ENCODE results near the gene IGF1. TPM values are rescaled to one million over a fixed set of nuclear protein-coding genes. Genes with fewer than 3 reads are reported as not detected.

IGF1 gene
- total and polyA plus RNA-seq, 9 of the 15 experiments (the other 6 are each of a cell fraction or from before 2014, with no cell fraction given), result 3.7 to 13.9 (median 4.5) TPM

DNA sequence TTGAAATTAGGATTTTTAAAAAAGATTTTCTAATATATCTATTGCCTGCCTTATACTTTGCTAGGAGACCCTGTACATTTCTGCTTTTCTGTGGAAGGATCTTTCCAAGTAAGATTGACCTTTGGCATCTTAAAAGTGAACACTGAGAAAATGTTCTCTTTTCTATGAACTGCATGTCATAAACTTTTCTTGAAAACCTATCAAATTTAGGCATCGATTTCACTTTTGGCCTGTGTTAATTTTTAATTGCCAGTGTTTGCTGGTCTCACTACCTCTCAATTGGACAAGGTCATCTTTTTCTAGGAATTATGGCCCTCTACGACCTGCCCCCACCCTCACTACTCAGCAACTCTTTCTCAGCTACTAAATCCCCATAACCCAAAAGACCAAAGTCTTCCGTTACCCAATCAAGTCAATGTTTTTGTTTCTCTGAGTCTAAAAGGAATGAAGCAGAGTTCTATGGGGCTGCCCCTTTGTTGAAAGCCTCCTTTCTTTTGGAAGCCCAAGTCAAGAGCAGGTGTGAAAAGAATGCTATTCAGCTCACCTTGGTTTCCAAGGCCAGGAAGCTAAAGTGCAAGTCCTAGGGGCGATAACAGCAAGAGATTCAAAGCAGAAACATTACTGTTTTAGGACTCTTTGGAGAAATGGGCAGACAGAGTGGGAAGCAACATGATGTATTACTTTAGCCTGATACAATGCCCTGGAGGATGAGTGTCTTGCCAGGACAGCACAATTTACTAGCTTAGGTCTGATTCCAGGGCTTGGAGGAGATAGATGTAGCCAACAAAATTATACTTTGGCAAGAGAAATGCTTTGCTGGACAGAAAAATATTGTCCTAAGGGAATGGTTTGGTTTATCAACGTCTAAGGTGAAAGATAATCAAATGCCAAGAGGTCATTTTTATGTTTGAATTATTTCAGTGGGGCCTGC is 55.0 kb downstream of the IGF1 start (continued):
- TF ChIP-seq MGA (IDR thresholded peaks at IDR 0.05), result peak; percentile 34; the same call in 1 of the 2 replicates

Measured in K562 (cell line).